MV-4-11 (cell line): ENCODE measurements around the gene CHTF18.
"Not testable (repeated sequence)": the region's sequence is repeated elsewhere in the genome, so short reads cannot be mapped to it uniquely, and the experiment has no call there.

Experiments used
- DNase-seq: peaks from one replicate; lab custom pipeline; 2025; lab: John Stamatoyannopoulos, UW

The CHTF18 gene

GRCh38 chr16:788399-789126, at the start of gene CHTF18:
CHTF18 (plus strand) TSS chr16:788620; CDS start chr16:788685, 65 bp downstream.
- peak; percentile 80 for DNase-seq

GRCh38 chr16:739560-740458, 48.6 kb upstream of the CHTF18 start:
- no peak for DNase-seq

- no peak for DNase-seq
These were observed 48.0 kb upstream of the CHTF18 start for GRCh38 chr16:740459-740763.

GRCh38 chr16:740764-741505, 47.5 kb upstream of the CHTF18 start, which contains the start of gene CIAO3:
CIAO3 (minus strand) TSS chr16:740997; CDS start chr16:740985, 12 bp downstream.
- DNase-seq, result peak; percentile 74

DNA sequence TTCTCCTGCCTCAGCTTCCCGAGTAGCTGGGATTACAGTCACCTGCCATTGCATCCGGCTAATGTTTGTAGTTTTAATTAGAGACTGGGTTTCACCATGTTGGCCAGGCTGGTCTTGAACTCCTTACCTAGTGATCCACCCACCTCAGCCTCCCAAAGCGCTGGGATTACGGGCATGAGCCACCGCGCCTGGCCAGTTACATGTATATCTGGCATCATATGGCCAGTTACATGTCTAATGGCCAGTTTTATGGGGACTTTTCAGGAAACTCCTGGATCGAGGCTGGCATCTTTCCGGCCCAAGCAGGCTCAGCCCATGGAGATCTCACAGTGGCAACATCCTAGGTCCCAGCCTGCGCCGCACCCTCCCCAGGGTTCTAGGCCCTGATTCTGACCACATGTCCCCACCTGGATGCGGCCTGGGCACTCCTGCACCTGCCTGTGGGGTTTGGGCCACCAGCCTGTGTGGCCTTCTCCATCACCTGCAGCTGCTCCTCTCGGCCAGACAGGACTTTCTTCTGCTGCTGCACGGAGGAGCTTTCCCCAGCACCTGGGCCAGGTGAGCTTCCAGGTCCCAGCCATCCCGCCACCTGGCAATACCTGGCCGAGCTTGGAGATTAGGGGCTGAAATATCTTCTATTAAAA, 46.3 kb upstream of the CHTF18 start:
- no peak for DNase-seq

DNA sequence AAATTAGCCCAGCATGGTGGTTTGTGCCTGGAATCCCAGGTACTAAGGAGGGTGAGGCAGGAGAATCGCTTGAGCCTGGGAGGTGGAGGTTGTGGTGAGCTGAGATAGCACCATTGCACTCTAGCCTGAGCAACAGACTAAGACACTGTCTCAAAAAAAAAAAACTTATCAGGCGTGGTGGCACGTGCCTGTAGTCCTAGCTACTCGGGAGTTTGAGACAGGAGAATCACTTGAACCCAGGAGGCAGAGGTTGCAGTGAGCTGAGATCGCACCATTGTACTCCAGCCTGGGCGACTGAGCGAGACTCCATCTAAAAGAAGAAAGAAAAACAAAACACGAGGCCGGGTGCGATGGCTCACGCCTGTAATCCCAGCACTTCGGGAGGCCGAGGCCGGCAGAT, 45.5 kb upstream of the CHTF18 start:
- not testable (repeated sequence) for DNase-seq

DNA sequence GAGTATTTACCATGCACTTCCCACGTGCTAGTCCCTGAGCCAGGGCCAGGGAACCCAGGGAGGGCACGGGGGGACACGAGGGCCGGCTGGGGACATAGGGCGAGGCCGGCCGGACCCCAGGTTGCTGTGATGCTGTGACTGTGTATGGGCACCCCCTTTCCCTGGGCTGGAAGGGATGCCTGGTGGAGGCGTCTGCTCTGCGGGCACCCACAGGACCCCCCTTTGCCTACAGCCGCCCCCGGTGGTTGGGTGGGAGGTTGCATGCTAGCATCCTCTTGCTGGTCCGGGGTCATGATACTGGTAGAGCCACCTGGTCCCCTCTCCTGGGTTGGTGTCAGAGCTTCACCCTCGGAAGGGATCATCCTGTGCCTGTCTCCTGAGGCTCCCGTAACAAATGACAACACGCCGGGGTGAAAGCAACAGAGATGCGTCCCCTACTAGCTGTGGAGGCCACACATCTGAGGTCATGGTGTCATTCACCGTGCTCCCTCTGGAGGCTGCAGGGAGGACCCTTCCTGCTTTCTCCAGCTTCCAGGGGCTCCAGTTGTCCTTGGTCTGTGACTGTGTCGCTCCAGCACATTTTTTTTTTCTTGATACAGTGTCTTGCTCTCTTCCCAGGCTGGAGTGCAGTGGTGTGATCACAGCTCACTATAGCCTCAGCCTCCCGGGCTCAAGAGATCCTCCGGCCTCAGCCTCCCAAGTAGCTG, 44.5 kb upstream of the CHTF18 start:
- no peak for DNase-seq

DNA sequence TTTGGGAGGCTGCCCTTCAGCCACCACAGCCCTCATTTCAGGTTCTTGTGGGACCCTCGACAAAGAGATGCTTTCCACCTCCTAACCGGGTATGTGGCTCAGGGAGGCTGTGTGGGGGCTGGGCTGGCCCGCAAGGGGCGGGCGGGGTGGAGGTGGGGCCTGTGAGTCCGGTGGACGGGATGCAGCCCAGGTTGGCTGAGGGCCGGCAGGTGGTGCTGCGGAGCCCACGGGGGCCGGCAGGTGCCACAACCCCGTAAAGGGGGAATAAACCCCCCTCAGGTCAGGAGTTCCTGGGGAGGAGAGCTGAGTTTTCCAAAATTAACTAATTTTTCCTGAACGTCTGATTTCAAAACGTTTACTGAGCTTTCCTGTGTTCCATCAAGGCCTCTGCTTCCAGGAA, 42.7 kb upstream of the CHTF18 start:
- no peak for DNase-seq

- no peak for DNase-seq
These were observed 41.8 kb upstream of the CHTF18 start for GRCh38 chr16:746637-747036.

DNA sequence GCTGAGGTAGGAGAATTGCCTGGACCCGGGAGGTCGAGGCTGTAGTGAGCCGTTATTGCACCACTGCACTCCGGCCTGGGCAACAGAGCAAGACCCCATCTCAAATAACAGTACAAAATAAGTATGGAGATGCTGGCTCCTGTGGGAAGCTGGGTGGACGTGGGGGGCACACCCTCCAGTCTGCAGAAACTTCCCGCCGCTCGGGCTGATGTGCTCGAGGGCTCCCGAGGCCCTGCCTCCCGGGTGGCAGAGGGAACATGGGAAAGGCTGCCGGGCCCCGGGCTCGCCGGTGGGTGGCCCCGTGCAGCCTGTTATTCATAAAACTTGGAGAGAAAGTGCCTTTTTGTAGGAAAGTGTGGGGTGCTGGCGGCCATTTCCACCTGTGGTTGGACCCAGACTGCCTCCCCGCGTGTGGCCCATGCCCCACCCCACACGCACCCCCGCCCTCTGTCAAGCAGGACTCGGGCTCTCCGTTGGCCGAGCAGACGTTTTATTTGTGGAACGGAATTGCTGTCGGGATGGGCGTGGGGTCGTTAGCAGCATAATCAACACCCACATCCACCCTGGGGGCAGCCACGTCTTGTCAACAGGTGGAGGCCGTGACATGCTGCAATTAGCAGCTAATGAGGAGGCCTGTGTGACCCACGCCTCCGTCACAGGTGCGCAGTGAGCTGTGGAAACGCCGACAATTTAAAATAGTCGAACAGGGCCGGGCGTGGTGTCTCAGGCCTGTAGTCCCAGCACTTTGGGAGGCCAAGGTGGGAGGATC, 40.3 kb upstream of the CHTF18 start:
- DNase-seq, result no peak

DNA sequence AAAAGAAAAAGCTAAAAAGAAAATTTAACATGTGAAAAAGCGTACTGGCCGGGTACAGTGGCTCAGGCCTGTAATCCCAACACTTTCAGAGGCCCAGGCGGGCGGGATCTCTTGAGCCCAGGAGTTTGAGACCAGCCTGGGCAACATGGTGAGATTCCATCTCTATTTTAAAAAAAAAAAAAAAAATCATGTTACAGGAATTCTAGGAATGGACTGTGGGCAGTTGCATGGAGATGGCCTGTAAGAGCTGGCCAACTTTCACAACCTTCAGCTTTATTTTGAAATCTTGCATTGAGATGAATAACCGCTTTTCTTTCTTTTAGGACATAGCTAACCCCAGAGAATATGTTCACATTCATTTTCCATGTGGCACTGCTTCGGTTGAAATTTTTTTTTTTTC, 39.4 kb upstream of the CHTF18 start:
- DNase-seq, result no peak

- DNase-seq, result no peak
These were observed 37.9 kb upstream of the CHTF18 start for GRCh38 chr16:750485-750884.

GRCh38 chr16:751152-752006, 37.0 kb upstream of the CHTF18 start:
- no peak for DNase-seq

DNA sequence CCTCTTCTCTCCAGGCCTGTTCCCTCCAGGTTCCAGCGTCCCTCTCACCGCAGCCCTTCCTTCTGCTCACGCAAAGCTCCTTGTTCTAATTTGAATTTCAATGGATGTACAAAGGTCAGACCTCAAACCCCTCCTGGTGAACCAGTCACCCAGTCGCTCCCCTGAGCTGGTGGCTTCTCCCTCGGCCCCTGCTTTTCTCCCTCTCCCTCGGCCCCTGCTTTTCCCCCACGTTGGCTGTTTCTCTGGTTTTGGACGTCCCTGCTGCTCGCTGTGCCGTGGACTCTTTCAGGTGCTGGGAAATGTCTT, 36.5 kb upstream of the CHTF18 start:
- DNase-seq, result no peak

- not testable (repeated sequence) for DNase-seq
These were observed 34.3 kb upstream of the CHTF18 start for GRCh38 chr16:754121-754607.

DNA sequence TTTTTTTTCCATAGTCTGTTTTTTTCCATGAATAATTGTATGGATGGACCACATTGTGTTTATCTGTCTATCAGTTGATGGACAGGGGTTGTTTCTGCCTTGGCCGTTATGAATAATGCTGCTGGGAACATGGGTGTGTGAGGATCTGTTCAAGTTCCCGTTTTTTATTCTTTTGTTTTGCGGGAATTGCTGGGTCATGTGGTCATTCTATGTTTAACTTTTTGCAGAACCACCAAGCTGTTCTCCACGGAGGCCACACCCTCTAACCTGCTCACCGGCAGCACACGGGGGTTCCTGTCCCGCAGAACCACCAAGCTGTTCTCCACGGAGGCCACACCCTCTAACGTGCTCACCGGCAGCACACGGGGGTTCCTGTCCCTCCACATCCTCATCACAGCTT, 33.8 kb upstream of the CHTF18 start:
- DNase-seq, result peak; percentile 84

- no peak for DNase-seq
These were observed 32.0 kb upstream of the CHTF18 start for GRCh38 chr16:756428-756827.

DNA sequence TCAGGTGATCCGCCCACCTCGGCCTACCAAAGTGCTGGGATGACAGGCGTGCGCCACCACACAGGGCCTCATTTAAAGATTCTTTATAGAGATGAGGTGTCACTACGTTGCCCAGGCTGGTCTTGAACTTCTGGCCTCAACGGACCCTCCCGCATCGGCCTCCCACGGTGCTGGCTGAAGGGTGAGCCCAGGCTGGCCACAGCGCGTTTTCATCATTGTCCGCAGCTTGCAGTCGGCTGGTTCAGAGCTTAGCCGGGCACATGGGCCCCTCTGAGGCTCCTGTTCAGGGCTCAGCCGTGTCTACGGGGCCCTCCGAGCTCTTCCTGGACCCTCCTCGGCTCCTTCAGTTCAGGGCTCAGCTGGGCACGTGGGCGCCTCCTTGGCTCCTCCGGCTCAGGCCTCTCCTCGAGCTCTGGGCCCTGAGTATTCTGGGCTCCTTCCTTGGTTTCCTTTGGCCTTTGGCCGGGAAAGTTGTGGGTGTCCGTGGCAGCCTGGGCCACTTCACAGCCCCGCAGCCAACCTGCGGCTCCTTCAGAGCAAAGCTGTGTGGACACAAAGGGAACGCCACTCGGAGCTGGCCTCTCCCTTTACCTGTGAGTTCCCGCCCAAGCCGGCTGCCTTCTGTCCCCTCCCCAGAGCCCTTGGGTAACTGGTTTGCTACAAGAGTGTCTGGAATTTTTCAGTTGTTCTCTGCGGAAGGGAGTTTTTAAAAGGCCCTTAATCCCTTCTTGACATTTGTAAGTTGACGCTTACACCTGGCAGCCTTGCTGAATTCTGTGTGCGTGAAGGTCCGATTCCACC, 29.1 kb upstream of the CHTF18 start:
- no peak for DNase-seq

- no peak for DNase-seq
These were observed 28.4 kb upstream of the CHTF18 start for GRCh38 chr16:760065-760464.
